T-helper 1 cell (primary cell): ENCODE results near the gene PLCB2.

ENCODE experiments used
- DNase-seq, 5 donors: peaks; one replicate each; pipeline ENCODE4 v3.0.0-alpha.2; 2012 to 2020

Gene PLCB2

GRCh38 chr15:40340038-40340739, 32.5 kb upstream of the PLCB2 start:
- DNase-seq, result no peak

- DNase-seq, result no peak
Measured at GRCh38 chr15:40339621-40339945, 31.8 kb upstream of the PLCB2 start.

GRCh38 chr15:40338921-40339620, 31.3 kb upstream of the PLCB2 start:
- DNase-seq, result no peak

GRCh38 chr15:40338041-40338657, 30.4 kb upstream of the PLCB2 start:
- DNase-seq, result peak; percentile 54 to 72 (median 65)

GRCh38 chr15:40337597-40337996, 29.9 kb upstream of the PLCB2 start:
- DNase-seq, result no peak

GRCh38 chr15:40336744-40337122, 29.0 kb upstream of the PLCB2 start:
- no peak for DNase-seq

GRCh38 chr15:40335938-40336743, 28.4 kb upstream of the PLCB2 start:
- no peak for DNase-seq

GRCh38 chr15:40334941-40335795, 27.4 kb upstream of the PLCB2 start:
- DNase-seq, result no peak

- no peak for DNase-seq
Measured at GRCh38 chr15:40334541-40334940, 26.8 kb upstream of the PLCB2 start.

GRCh38 chr15:40333922-40334492, 26.3 kb upstream of the PLCB2 start:
- no peak for DNase-seq

- no peak for DNase-seq
Measured at GRCh38 chr15:40332113-40332781, 24.5 kb upstream of the PLCB2 start.

GRCh38 chr15:40331637-40332036, 23.9 kb upstream of the PLCB2 start:
- no peak for DNase-seq

GRCh38 chr15:40331026-40331425, 23.3 kb upstream of the PLCB2 start:
- no peak for DNase-seq

- no peak for DNase-seq
Measured at GRCh38 chr15:40330368-40330836, 22.7 kb upstream of the PLCB2 start.

- DNase-seq, result no peak
Measured at GRCh38 chr15:40329804-40330203, 22.1 kb upstream of the PLCB2 start.

GRCh38 chr15:40328751-40329150, 21.0 kb upstream of the PLCB2 start:
- no peak for DNase-seq

GRCh38 chr15:40328176-40328575, 20.4 kb upstream of the PLCB2 start:
- no peak for DNase-seq

- DNase-seq, result no peak
Measured at GRCh38 chr15:40327457-40327856, 19.7 kb upstream of the PLCB2 start.

GRCh38 chr15:40325700-40326099, 18.0 kb upstream of the PLCB2 start:
- DNase-seq, result no peak

- no peak for DNase-seq
Measured at GRCh38 chr15:40325188-40325587, 17.5 kb upstream of the PLCB2 start.
